GM21619 (cell line): ENCODE measurements around the gene ABCC8.

Experiments used
- ATAC-seq: cut with Tn5 transposase; IDR thresholded peaks from one replicate; pipeline ENCODE4 v1.9.1; 2021; ENCODE audit not compliant: unreplicated experiment

The ABCC8 gene

DNA sequence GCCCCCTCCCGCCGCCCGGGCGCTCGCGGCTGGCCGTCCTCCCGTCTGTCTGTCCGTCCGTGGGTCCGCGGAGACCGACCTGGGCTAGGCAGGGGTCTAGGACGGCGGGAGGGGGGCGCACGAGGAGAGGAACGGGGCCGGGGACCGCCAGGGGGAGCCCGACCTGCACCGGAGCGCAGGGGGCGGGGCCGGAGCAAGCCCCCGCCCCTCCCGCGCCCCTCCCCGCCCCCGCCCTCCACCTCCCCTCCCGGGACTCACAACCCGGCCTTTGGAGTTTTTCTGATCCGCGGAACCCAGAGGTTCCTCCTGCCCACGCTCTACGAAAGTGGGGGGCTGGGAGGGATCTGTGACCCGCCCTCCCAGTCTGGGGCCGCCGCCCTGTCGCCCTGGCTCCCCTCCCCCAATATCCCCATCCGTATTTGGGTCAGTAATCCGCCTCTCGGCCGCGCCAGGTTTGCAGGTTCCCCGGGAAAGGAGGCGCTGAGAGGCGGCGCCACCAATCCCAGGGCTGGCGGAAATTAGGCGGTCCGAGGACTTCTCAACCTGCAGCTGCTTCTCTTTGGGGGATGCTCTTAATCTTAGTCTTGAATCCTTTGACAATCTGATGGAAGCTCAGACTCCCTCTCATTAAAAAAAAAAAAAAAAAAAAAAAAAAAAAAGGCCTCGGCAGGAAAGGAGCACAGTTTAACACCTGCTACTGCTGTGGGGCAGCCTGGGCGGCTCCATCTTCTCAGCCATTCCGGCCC is 87.3 kb downstream of the ABCC8 start:
- peak; percentile 63 for ATAC-seq

- peak; percentile 39 for ATAC-seq
Measured at GRCh38 chr11:17388609-17389210, 87.9 kb downstream of the ABCC8 start, which contains the start of gene KCNJ11. TSS of gene KCNJ11 (minus strand) at chr11:17388659. CDS start at chr11:17388091, 568 bp downstream.

- ATAC-seq: no peak
Measured at GRCh38 chr11:17387811-17388210, 88.8 kb downstream of the ABCC8 start.

DNA sequence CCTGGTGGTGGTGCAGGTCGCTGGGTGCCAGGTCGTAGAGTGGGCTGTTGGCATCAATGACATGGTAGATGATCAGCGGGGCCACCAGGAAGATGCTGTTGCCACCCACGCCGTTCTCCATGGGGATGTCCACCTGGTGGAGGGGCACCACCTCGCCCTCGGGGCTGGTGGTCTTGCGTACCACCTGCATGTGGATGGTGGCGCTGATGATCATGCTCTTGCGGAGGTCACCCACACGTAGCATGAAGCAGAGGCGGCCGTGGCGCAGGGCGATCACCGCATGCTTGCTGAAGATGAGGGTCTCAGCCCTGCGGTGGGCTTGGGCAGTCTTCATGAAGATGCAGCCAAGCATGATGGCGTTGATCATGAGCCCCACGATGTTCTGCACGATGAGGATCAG is 89.4 kb downstream of the ABCC8 start:
- no peak for ATAC-seq

GRCh38 chr11:17386331-17387084 is 90.1 kb downstream of the ABCC8 start:
- peak; percentile 50 for ATAC-seq

- ATAC-seq: no peak
Measured at GRCh38 chr11:17385926-17386325, 90.7 kb downstream of the ABCC8 start.

GRCh38 chr11:17385492-17385891 is 91.2 kb downstream of the ABCC8 start:
- no peak for ATAC-seq

DNA sequence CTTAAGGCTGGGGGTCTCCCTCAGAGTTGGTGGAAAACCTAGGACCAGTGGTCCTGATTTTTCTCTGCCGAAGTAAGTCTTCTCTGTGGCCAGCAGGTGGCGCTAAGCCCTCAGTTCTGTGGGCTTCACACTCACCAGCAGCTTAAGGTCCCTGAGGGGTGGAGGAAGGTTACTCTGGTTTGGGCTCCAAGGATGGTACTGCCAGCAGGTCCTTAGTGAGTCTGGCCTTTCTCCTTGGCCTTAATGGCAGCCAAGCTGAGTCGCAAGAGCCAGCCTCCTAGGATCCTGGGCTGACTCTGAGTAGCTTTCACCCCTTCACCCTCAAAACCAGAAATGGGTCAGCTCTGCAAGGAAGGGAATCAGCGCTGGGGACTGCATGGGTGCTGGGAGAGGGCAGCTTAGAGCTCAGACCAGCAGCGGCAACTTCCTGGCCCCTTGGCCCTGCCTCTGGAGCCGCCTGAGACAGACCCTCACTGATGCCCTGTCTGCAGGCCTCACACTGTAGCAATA is 92.6 kb downstream of the ABCC8 start:
- ATAC-seq: no peak

DNA sequence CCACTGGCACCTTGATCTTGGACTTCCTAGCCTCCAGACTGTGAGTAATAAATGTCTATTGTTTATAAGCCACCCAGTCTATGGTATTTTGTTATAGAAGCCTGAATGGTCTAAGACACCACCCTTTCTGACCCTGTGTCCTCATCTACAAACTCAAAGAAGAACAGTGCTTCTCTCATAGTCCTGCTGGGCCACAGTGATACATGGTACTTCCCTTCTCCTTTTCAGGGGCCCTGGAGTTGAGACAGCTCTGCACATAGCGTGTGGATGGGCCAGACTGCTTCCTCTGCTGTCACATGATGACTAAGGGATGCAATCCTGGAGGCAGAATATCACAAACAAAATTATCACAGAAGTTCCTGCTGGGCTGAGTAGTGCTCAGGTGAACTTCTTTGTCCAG is 93.2 kb downstream of the ABCC8 start:
- no peak for ATAC-seq

DNA sequence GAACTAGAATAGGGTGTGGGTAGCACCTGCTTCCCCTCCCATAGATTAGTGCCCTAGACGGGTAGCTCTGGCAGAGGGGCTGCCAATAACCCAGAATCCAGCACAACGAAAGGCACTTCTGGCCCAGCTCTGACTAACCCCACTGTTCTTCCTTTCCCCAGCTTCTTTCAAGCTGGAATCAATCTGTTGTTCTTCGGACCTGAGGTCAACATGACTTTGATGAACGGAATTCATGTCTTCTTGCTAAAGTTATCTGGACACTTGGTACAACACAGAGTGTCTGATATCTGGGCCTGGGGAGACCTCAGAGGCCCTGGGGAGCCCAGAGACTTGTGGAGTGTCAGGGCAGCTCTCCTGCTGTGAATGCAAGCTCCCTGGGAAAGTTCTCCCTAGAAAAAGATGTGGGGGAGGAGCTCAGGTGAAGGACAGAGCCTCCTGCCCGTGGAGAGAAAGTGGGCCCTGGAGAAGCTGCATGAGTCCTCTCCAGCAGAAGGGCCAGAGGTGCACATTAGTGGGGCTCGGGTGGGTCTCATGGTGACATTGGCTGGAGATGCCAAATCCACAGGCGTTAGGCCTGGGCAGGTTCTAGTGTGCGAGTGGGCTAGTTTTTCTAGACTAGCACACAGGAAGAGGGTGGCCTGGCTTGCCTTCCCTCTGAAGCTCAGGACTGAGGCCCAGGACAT is 94.5 kb downstream of the ABCC8 start:
- ATAC-seq: no peak

DNA sequence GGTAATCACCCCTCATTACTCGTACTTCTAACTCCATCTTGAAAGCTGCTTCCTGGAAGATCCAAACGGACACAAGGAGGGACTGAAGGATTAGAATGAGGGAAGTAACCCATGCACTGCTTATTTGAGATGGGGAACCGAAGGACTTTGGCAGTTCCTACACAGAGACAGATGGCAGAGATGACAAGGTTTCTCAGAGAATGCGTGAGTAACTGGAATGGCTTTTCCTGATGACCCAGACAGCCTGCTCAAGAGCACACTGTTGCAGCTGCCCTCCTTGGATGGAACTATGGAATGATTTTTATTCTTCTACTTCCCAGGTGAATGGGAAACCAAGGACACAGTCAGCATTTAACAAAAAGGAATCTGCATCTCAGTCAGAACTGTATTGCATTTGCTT is 95.5 kb downstream of the ABCC8 start:
- ATAC-seq: no peak

- ATAC-seq: no peak
Measured at GRCh38 chr11:17379383-17380180, 97.1 kb downstream of the ABCC8 start.

- ATAC-seq: no peak
Measured at GRCh38 chr11:17378655-17379054, 98.0 kb downstream of the ABCC8 start.

- ATAC-seq: no peak
Measured at GRCh38 chr11:17376493-17376892, 100.2 kb downstream of the ABCC8 start.

DNA sequence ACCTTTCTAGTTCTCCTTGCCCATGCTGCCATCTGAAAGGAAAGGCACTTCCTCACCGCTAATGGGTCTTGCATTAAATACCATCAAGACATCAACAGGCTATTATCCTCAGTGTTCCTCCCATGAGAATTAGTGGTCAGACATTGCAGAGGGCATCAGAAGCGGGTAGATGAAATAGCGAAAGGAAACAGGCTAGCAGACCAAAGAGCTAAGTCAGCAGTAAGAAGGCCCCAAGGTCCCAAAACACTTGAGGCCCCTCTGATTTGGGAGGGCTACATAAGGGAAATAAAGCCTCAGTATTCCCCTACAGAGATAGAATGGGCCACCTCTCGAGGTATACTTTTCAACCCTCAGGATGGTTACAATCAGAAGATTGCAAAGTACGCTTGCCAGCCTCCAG is 101.1 kb downstream of the ABCC8 start:
- no peak for ATAC-seq

- ATAC-seq: no peak
Measured at GRCh38 chr11:17371614-17372013, 105.0 kb downstream of the ABCC8 start.

DNA sequence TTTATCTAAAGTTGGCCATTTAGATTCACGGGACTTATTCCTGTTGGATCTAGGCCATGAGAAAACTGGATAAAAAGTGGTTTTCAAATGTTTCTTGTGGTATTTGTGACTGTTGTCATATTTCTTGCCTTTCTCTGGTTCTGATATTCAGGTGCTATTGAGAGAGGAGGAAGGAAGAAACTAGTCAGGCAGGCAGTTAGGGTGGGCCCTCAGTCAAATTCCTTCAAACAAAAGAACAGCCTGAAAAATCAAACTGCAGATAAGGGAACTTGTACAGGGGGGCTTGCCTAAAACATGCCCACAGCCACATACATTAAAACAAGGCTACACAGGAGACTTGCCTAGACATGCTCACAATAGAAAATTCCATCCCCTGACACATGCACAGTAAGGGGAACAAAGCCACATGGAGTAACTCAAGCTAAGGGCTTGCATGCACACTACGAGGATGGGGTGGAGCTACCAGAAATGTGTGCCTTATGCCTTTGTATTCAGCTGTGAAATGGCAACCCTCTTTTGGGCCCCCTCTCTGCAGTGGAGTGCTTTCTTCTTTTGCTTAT is 106.9 kb downstream of the ABCC8 start:
- ATAC-seq: no peak

DNA sequence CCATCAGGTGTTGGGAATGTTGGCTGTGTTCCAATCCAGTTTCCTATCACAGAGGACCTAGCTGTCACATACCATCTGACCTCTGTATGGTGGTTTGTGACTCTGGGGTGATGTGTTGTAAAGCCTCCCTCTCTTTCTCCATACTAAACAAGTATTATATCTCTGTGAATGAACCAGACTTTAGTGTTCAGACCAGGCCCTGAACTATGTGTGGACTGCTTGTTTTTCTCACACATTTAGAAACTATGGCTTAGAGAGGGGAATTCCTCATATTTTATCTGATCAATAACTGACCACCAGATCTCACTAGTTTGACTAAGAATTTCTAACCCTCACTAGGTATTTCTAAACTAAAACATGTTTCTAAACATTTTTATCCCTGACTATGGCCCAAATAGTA is 107.6 kb downstream of the ABCC8 start:
- ATAC-seq: no peak

DNA sequence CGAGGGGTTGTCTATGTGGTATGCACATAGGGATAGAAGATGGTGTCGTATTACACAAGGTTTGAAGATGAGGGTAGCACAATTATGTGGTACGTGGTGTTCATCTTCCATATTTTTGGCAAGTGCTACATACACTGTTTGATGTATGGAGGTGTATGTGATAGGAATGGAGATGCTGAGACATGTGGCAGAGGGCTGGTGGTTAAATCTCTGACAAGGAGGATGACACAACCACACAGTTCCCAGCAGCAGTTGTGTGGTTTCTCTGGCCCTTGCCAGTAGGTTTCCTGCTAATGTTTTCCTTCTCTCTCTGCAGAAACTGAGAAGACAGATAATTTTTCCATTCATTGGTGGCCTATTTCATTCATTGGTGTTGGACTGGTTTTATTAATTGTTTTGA is 108.1 kb downstream of the ABCC8 start:
- no peak for ATAC-seq

DNA sequence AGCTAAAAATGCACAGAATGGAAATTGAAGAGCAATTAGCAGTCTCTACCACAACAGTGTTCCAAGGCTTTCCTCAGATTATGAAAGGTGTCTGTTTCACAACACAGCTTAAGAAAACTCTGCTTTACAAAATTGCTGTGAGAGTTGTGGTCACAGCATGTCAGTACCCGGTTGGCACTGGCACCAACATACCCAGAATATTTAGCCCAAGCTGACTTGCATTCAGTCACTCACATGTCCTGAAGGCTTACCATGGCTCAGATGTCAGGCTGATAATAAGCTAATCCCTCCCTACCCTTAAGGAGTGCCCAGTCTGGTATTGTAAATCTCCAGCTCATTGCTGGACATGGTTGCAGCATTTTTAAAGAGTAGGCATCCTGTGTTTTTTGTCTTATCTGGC is 110.2 kb downstream of the ABCC8 start:
- no peak for ATAC-seq
